AG04450 (cell line): ENCODE data around the gene REN. TPM values are rescaled to one million over a fixed set of nuclear protein-coding genes. Genes with fewer than 3 reads are reported as not detected.

ENCODE experiments used
- CTCF ChIA-PET: fragments of 300-600, 350-600 bp; formaldehyde crosslinking; extraction: SDS; loops from one replicate; lab custom pipeline; 2022; ENCODE audit warnings: antibody characterized with exemption, inconsistent platforms; lab: Charles Lee
- POLR2A ChIA-PET: fragments of 350-600 bp; formaldehyde crosslinking; extraction: SDS; loops from one replicate; lab custom pipeline; 2021; ENCODE audit warnings: antibody characterized with exemption, inconsistent platforms; lab: Yijun Ruan, JAX
- DNase-seq: peaks from one replicate; pipeline ENCODE4 v3.0.0-alpha.2; 2011; ENCODE audit warnings: low read depth, low spot score
- H3K27ac ChIP-seq: one replicate; pipeline ENCODE4 v1.5.1; 2012; ENCODE audit warnings: low read depth, low read length, control low read depth
- H3K27me3 ChIP-seq: one replicate; pipeline ENCODE4 v1.6.0; 2012; ENCODE audit warnings: low read length; ENCODE audit not compliant: control insufficient read depth, insufficient read depth
- H3K4me3 ChIP-seq: 2 replicates; pipeline ENCODE4 v1.5.1; 2011; ENCODE audit warnings: mild to moderate bottlenecking, low read depth, low read length, control low read depth
- H3K9me3 ChIP-seq: 2 replicates; pipeline ENCODE4 v1.5.1; 2012; ENCODE audit warnings: low read length; ENCODE audit not compliant: control insufficient read depth, insufficient read depth
- CTCF ChIP-seq: IDR thresholded peaks from 2 replicates; pipeline ENCODE4 v1.5.1; 2011; ENCODE audit warnings: low read depth, low read length, control low read depth, inconsistent platforms
- polyA plus RNA-seq: library from polyadenylated mRNA; depleted of rRNA; stranded (reverse); fragments of >200 nt; gene quantifications from 2 replicates; pipeline ENCODE4 v1.2.3, GENCODE V29; 2011

REN gene
- polyA plus RNA-seq, 1 experiment, result 0.72 TPM

DNA sequence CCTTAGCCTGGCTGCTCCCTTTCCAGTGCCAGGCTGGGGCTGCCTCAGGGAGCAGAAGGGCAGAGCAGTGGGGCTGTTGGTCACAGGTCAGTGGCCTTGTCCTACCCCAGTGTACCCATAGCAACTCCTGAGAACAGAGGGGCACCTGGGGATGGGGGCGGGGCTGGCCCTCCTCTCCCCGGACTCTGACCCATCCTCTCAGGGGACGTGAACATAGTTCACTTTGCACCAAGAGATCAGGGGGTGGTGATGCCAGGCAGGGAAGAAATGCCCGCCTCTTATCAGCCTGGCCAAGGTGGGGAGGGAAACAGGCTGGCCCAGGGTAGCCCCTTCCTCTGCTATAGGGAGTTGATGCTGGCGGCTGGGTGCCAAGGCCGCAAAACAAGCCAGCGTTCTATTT lies 19.2 kb downstream of the REN start:
- H3K4me3 ChIP-seq, result no peak overlapping the region
- no peak for DNase-seq
- ChIA-PET POLR2A (no interaction called here), CTCF (no interaction called here)
- H3K9me3 ChIP-seq, result no peaks in the 10 kb centered on the region
- TF ChIP-seq CTCF, result no peak
- no peak overlapping the region for H3K27ac ChIP-seq
- H3K27me3 ChIP-seq, result no peaks in the 10 kb centered on the region

- H3K27me3 ChIP-seq, result no peaks in the 10 kb centered on the region
- ChIA-PET CTCF (interaction anchor here (0.6 kb wide), 1 partner anchor 410 kb away, joined by 4 read pairs; no protein-coding TSS in a partner anchor), POLR2A (no interaction called here)
- H3K4me3 ChIP-seq, result no peak overlapping the region
- no peaks in the 10 kb centered on the region for H3K9me3 ChIP-seq
- no peak overlapping the region for H3K27ac ChIP-seq
- no peak for TF ChIP-seq CTCF
- no peak for DNase-seq
Observed at GRCh38 chr1:204146309-204146708, 19.8 kb downstream of the REN start.

- Histone ChIP-seq H3K27ac (no peak overlapping the region), H3K4me3 (no peak overlapping the region), H3K27me3 (no peaks in the 10 kb centered on the region), H3K9me3 (no peaks in the 10 kb centered on the region)
- no peak for TF ChIP-seq CTCF
- ChIA-PET CTCF (interaction anchor here (1.0 to 1.9 kb wide), 3 partner anchors 17 to 219 kb away, joined by 4 to 9 read pairs (median 7); no protein-coding TSS in a partner anchor), POLR2A (interaction anchor here (0.5 kb wide), 1 partner anchor 295 kb away, joined by 4 read pairs; no protein-coding TSS in a partner anchor)
- DNase-seq, result no peak
Observed at GRCh38 chr1:204145033-204145504, 21.1 kb downstream of the REN start.

- POLR2A ChIA-PET, result interaction anchor here (0.5 kb wide), 1 partner anchor 150 kb away, joined by 3 read pairs; no protein-coding TSS in a partner anchor
- Histone ChIP-seq H3K27ac (no peak overlapping the region), H3K9me3 (no peaks in the 10 kb centered on the region), H3K27me3 (no peaks in the 10 kb centered on the region), H3K4me3 (no peak overlapping the region)
- TF ChIP-seq CTCF, result no peak
- CTCF ChIA-PET, result interaction anchor here (0.6 to 1.9 kb wide), 4 partner anchors 12 to 1887 kb away, joined by 3 to 7 read pairs (median 3); no protein-coding TSS in a partner anchor
- DNase-seq, result no peak
Observed at GRCh38 chr1:204143276-204144041, 22.7 kb downstream of the REN start.
